NCI-H1694 (cell line): ENCODE results near the gene NAXE.
"Not testable (repeated sequence)": the region's sequence is repeated elsewhere in the genome, so short reads cannot be mapped to it uniquely, and the experiment has no call there.

Experiments
- DNase-seq: peaks from one replicate; lab custom pipeline; 2025; lab: John Stamatoyannopoulos, UW

Gene NAXE

GRCh38 chr1:156593661-156593989 is 2.0 kb downstream of the NAXE start:
- no peak for DNase-seq

GRCh38 chr1:156594190-156594589 is 2.6 kb downstream of the NAXE start:
- no peak for DNase-seq

GRCh38 chr1:156595016-156595415 is 3.4 kb downstream of the NAXE start:
- no peak for DNase-seq

- DNase-seq: no peak
These were observed 4.8 kb downstream of the NAXE start for GRCh38 chr1:156596426-156596825.

- no peak for DNase-seq
These were observed 6.5 kb downstream of the NAXE start for GRCh38 chr1:156598125-156598524.

GRCh38 chr1:156598731-156599432 is 7.3 kb downstream of the NAXE start:
- DNase-seq: no peak

GRCh38 chr1:156599811-156600210 is 8.2 kb downstream of the NAXE start:
- no peak for DNase-seq

GRCh38 chr1:156600733-156601121 is 9.2 kb downstream of the NAXE start:
- DNase-seq: no peak

- DNase-seq: peak; percentile 98
These were observed 9.7 kb downstream of the NAXE start, which contains the start of gene GPATCH4 for GRCh38 chr1:156601122-156601830. Gene GPATCH4, minus strand, starts transcription at chr1:156601479.

GRCh38 chr1:156601892-156602291 is 10.3 kb downstream of the NAXE start:
- no peak for DNase-seq

- peak; percentile 52 for DNase-seq
These were observed 11.0 kb downstream of the NAXE start for GRCh38 chr1:156602557-156602993.

- DNase-seq: not testable (repeated sequence)
These were observed 15.8 kb downstream of the NAXE start for GRCh38 chr1:156607344-156607743.

GRCh38 chr1:156608036-156608674 is 16.6 kb downstream of the NAXE start:
- DNase-seq: peak; percentile 98

- peak; percentile 85 for DNase-seq
These were observed 17.4 kb downstream of the NAXE start for GRCh38 chr1:156608981-156609380.

- DNase-seq: not testable (repeated sequence)
These were observed 18.5 kb downstream of the NAXE start for GRCh38 chr1:156610072-156610471.

- no peak for DNase-seq
These were observed 21.1 kb downstream of the NAXE start for GRCh38 chr1:156612666-156613065.

- DNase-seq: no peak
These were observed 24.4 kb downstream of the NAXE start for GRCh38 chr1:156615946-156616345.

GRCh38 chr1:156616463-156616862 is 24.9 kb downstream of the NAXE start:
- DNase-seq: no peak

- DNase-seq: peak; percentile 75
These were observed 27.4 kb downstream of the NAXE start, which contains the start of gene HAPLN2 for GRCh38 chr1:156618853-156619581. Gene HAPLN2, plus strand, starts transcription at chr1:156619415. Its CDS starts 4,076 bp downstream, at chr1:156623491.

- DNase-seq: no peak
These were observed 28.0 kb downstream of the NAXE start for GRCh38 chr1:156619582-156619955.

GRCh38 chr1:156622581-156623297 is 31.2 kb downstream of the NAXE start:
- no peak for DNase-seq
